Right hindlimb (tissue), 1 donor: ENCODE data around the gene RPS15.

ENCODE experiments used
- DNase-seq: peaks from one replicate; pipeline ENCODE4 v3.0.0-alpha.2; 2018

Gene RPS15

GRCh38 chr19:1489463-1490310, 51.5 kb downstream of the RPS15 start:
- DNase-seq = no peak
